Common myeloid progenitor, CD34-positive (primary cell): ENCODE measurements around the gene KIT. TPM values are rescaled to one million over a fixed set of nuclear protein-coding genes. Genes with fewer than 3 reads are reported as not detected.

Experiments
- CTCF ChIA-PET: fragments of 350-600 bp; sonication (Branson Sonifier 250); formaldehyde crosslinking; loops from one replicate; lab custom pipeline; 2021; ENCODE audit warnings: antibody characterized with exemption; lab: Charles Lee
- POLR2A ChIA-PET: fragments of 350-600 bp; sonication (Branson Sonifier 250); formaldehyde crosslinking; loops from one replicate; lab custom pipeline; 2021; ENCODE audit warnings: antibody characterized with exemption; lab: Charles Lee
- DNase-seq, 3 donors: peaks; one replicate each; pipeline versions ENCODE4 v3.0.0 to v3.0.0-alpha.2; 2013
- H3K27ac ChIP-seq, 2 experiments: 1 replicate in 1 of 2; 2 replicates in 1 of 2; pipeline ENCODE4 v1.7.0; 2013; ENCODE audit warnings: inconsistent platforms in 2 of 2, low read length in 2 of 2, mild to moderate bottlenecking in 2 of 2, low read depth in 1 of 2, moderate library complexity in 1 of 2; ENCODE audit not compliant: severe bottlenecking in 2 of 2, insufficient read depth in 1 of 2, poor library complexity in 1 of 2
- H3K27me3 ChIP-seq, 5 experiments: replicated peaks in 2 of 5; 1 replicate in 3 of 5; 2 replicates in 2 of 5; pipeline versions ENCODE4 v1.6.1 to v1.7.0; 2013; ENCODE audit warnings: low read length in 4 of 5, mild to moderate bottlenecking in 2 of 5, moderate library complexity in 2 of 5, inconsistent platforms in 1 of 5; ENCODE audit not compliant: insufficient read depth in 5 of 5, control insufficient read depth in 4 of 5
- H3K36me3 ChIP-seq, 4 experiments: 1 replicate in 2 of 4; 2 replicates in 2 of 4; pipeline versions ENCODE4 v1.6.1 to v1.7.0; 2013; ENCODE audit warnings: low read length in 3 of 4, control low read depth in 1 of 4, mild to moderate bottlenecking in 1 of 4; ENCODE audit not compliant: control insufficient read depth in 4 of 4, insufficient read depth in 4 of 4
- H3K4me1 ChIP-seq, 4 experiments: 1 replicate in 3 of 4; 2 replicates in 1 of 4; pipeline versions ENCODE4 v1.6.1 to v1.7.1; 2013; ENCODE audit warnings: low read length in 3 of 4, mild to moderate bottlenecking in 3 of 4, control low read depth in 1 of 4, inconsistent platforms in 1 of 4, moderate library complexity in 1 of 4; ENCODE audit not compliant: control insufficient read depth in 4 of 4, insufficient read depth in 4 of 4; ENCODE audit errors: control extremely low read depth in 1 of 4
- H3K4me3 ChIP-seq, 7 experiments: 1 replicate in 4 of 7; 2 replicates in 3 of 7; pipeline versions ENCODE4 v1.5.1 to v1.7.0; 2013; ENCODE audit warnings: mild to moderate bottlenecking in 7 of 7, low read length in 6 of 7, moderate library complexity in 6 of 7, inconsistent platforms in 2 of 7, low read depth in 2 of 7, control low read depth in 1 of 7; ENCODE audit not compliant: insufficient read depth in 4 of 7, control insufficient read depth in 1 of 7; ENCODE audit errors: extremely low read depth in 1 of 7
- H3K9me3 ChIP-seq, 5 experiments: 1 replicate in 4 of 5; 2 replicates in 1 of 5; pipeline versions ENCODE4 v1.6.1 to v1.7.1; 2013; ENCODE audit warnings: low read length in 4 of 5, mild to moderate bottlenecking in 2 of 5, inconsistent platforms in 1 of 5, low read depth in 1 of 5, moderate library complexity in 1 of 5; ENCODE audit not compliant: control insufficient read depth in 4 of 5, insufficient read depth in 2 of 5; ENCODE audit errors: control extremely low read depth in 1 of 5
- WGBS: methylation state at CpG from one replicate; pipeline ENCODE4 v1.1.5; 2013; ENCODE audit not compliant: insufficient coverage; 5-methylcytosine and 5-hydroxymethylcytosine counted together
- polyA plus RNA-seq: library from polyadenylated mRNA; unstranded; fragments of 120-200 nt; gene quantifications from one replicate; pipeline ENCODE4 v1.2.1, GENCODE V29; 2013

KIT gene
- 46.8 TPM for polyA plus RNA-seq

- H3K9me3 ChIP-seq = no peaks in the 10 kb centered on the region
- H3K36me3 ChIP-seq = no peaks in the 10 kb centered on the region
- WGBS = under 1% methylated on average over 46 of the region's 72 CpGs
- peaks cover 0 to 4% (median 0%) of the 10 kb centered on the region in 5 experiments for H3K27me3 ChIP-seq
- ChIA-PET POLR2A (interaction anchor here (0.9 to 2.3 kb wide), 4 partner anchors 18 to 273 kb away, joined by 3 to 7 read pairs (median 4); no protein-coding TSS in a partner anchor), CTCF (interaction anchor here (0.7 to 8.6 kb wide), 13 partner anchors 9 to 304 kb away, joined by 3 to 71 read pairs (median 4); no protein-coding TSS in a partner anchor)
- peak; percentile 79 to 92 (median 91) for DNase-seq
- peak within 1 kb of the TSS; percentile 77 to 99 (median 90) for H3K4me3 ChIP-seq
- H3K4me1 ChIP-seq = peaks cover 6 to 50% (median 40%) of the 10 kb centered on the region in 4 experiments
- peak within 1 kb of the TSS; percentile 78 to 87 for H3K27ac ChIP-seq
Observed at GRCh38 chr4:54657551-54658251, at the start of gene KIT. Gene KIT (plus strand): TSS chr4:54657957. CDS start chr4:54658015, 58 bp downstream.

- Histone ChIP-seq H3K4me1 (no peaks in the 10 kb centered on the region), H3K36me3 (no peaks in the 10 kb centered on the region), H3K27ac (no peak overlapping the region), H3K9me3 (peaks cover 0 to 8% (median 4%) of the 10 kb centered on the region in 5 experiments), H3K4me3 (no peak overlapping the region), H3K27me3 (no peaks in the 10 kb centered on the region)
- DNase-seq = no peak
- POLR2A ChIA-PET = no interaction called here
- CTCF ChIA-PET = interaction anchor here (1.2 kb wide), 1 partner anchor 362 kb away, joined by 3 read pairs; no protein-coding TSS in a partner anchor
- no CpG with 5 or more reads among the region's 1 CpG for WGBS
Observed at GRCh38 chr4:54609310-54609709, 48.4 kb upstream of the KIT start.

GRCh38 chr4:54614149-54614548, 43.6 kb upstream of the KIT start:
- Histone ChIP-seq H3K4me3 (no peak overlapping the region), H3K27me3 (no peaks in the 10 kb centered on the region), H3K4me1 (no peaks in the 10 kb centered on the region), H3K27ac (no peak overlapping the region), H3K9me3 (no peaks in the 10 kb centered on the region), H3K36me3 (no peaks in the 10 kb centered on the region)
- ChIA-PET POLR2A (no interaction called here), CTCF (interaction anchor here (1.4 kb wide), 1 partner anchor 12 kb away, joined by 3 read pairs; no protein-coding TSS in a partner anchor)
- no peak for DNase-seq
- 90% methylated on average over 3 of the region's 4 CpGs for WGBS

GRCh38 chr4:54620773-54621172, 37.0 kb upstream of the KIT start:
- Histone ChIP-seq H3K9me3 (no peaks in the 10 kb centered on the region), H3K27me3 (no peaks in the 10 kb centered on the region), H3K27ac (no peak overlapping the region), H3K4me1 (no peaks in the 10 kb centered on the region), H3K36me3 (no peaks in the 10 kb centered on the region), H3K4me3 (no peak overlapping the region)
- DNase-seq = no peak
- ChIA-PET POLR2A (no interaction called here), CTCF (no interaction called here)
- no CpG with 5 or more reads among the region's 3 CpGs for WGBS

- no peak overlapping the region for H3K4me3 ChIP-seq
- DNase-seq = no peak
- 100% methylated on average over 2 of the region's 2 CpGs for WGBS
Observed at GRCh38 chr4:54625391-54625790, 32.4 kb upstream of the KIT start.

GRCh38 chr4:54626113-54626512, 31.6 kb upstream of the KIT start:
- no peak overlapping the region for H3K4me3 ChIP-seq
- H3K27me3 ChIP-seq = peaks cover 0 to 2% (median 0%) of the 10 kb centered on the region in 5 experiments
- no peaks in the 10 kb centered on the region for H3K36me3 ChIP-seq
- ChIA-PET CTCF (no interaction called here), POLR2A (no interaction called here)
- no peak for DNase-seq
- H3K4me1 ChIP-seq = no peaks in the 10 kb centered on the region
- H3K9me3 ChIP-seq = no peaks in the 10 kb centered on the region
- 86% methylated on average over 5 of the region's 7 CpGs for WGBS
- no peak overlapping the region for H3K27ac ChIP-seq

More at GRCh38 chr4:54625391-54625790, 32.4 kb upstream of the KIT start:
- no peaks in the 10 kb centered on the region for H3K36me3 ChIP-seq
- ChIA-PET POLR2A (no interaction called here), CTCF (no interaction called here)
- H3K4me1 ChIP-seq = no peaks in the 10 kb centered on the region
- H3K27ac ChIP-seq = no peak overlapping the region
- H3K27me3 ChIP-seq = peaks cover 0 to 2% (median 0%) of the 10 kb centered on the region in 5 experiments
- H3K9me3 ChIP-seq = no peaks in the 10 kb centered on the region

- ChIA-PET POLR2A (no interaction called here), CTCF (no interaction called here)
- WGBS = 91% methylated on average over 14 of the region's 29 CpGs
Observed at GRCh38 chr4:54632537-54632936, 25.2 kb upstream of the KIT start.

More at GRCh38 chr4:54632537-54632936, 25.2 kb upstream of the KIT start:
- DNase-seq = no peak
- H3K27ac ChIP-seq = no peak overlapping the region
- no peaks in the 10 kb centered on the region for H3K9me3 ChIP-seq
- peaks cover 0 to 2% (median 0%) of the 10 kb centered on the region in 5 experiments for H3K27me3 ChIP-seq
- H3K4me3 ChIP-seq = no peak overlapping the region
- no peaks in the 10 kb centered on the region for H3K36me3 ChIP-seq
- peaks cover 0 to 3% (median 0%) of the 10 kb centered on the region in 4 experiments for H3K4me1 ChIP-seq
